H1 (cell line): Measurements from ENCODE around the gene SV2C. TPM values are rescaled to one million over a fixed set of nuclear protein-coding genes. Genes with fewer than 3 reads are reported as not detected.

ENCODE experiments used
- CTCF ChIA-PET: fragments of 300-600 bp; sonication (Branson Sonifier 250); formaldehyde crosslinking; loops from one replicate; lab custom pipeline; 2021; ENCODE audit not compliant: partially characterized antibody; lab: Charles Lee
- POLR2A ChIA-PET: fragments of 300-600 bp; sonication (Branson Sonifier 250); formaldehyde crosslinking; loops from one replicate; lab custom pipeline; 2021; ENCODE audit warnings: inconsistent platforms; ENCODE audit not compliant: partially characterized antibody; lab: Charles Lee
- DNase-seq, 2 experiments: peaks; one replicate each; pipeline versions ENCODE4 v3.0.0 to v3.0.0-alpha.2; 2010 to 2022; ENCODE audit warnings: low spot score in 2 of 2, low read depth in 1 of 2, mixed read lengths in 1 of 2
- FAIRE-seq: peaks from 2 replicates; lab custom pipeline; 2011; peaks lifted over from hg19 to GRCh38; lab: Jason Lieb, UNC
- H2AFZ ChIP-seq: 2 replicates; pipeline ENCODE4 v1.8.1; 2012; ENCODE audit warnings: low read length, inconsistent platforms
- H2AK5ac ChIP-seq: 2 replicates; pipeline ENCODE4 v1.6.1; 2013; ENCODE audit warnings: low read depth, low read length
- H2BK120ac ChIP-seq: replicated peaks from 2 replicates; pipeline ENCODE3; 2013; ENCODE audit warnings: low read depth, low read length, inconsistent platforms
- H2BK12ac ChIP-seq: 2 replicates; pipeline ENCODE4 v1.6.1; 2013; ENCODE audit warnings: low read depth, low read length
- H2BK15ac ChIP-seq: 2 replicates; pipeline ENCODE4 v1.6.1; 2013; ENCODE audit warnings: low read length
- H2BK20ac ChIP-seq: 2 replicates; pipeline ENCODE4 v1.6.1; 2013; ENCODE audit warnings: low read length
- H2BK5ac ChIP-seq: 2 replicates; pipeline ENCODE4 v1.6.1; 2013; ENCODE audit warnings: low read depth, low read length
- H3K14ac ChIP-seq: 2 replicates; pipeline ENCODE4 v1.6.1; 2013; ENCODE audit warnings: inconsistent platforms; ENCODE audit not compliant: insufficient read length
- H3K18ac ChIP-seq: 2 replicates; pipeline ENCODE4 v1.6.1; 2013; ENCODE audit warnings: low read length; ENCODE audit errors: extremely low read depth
- H3K23ac ChIP-seq: 2 replicates; pipeline ENCODE4 v1.6.1; 2013; ENCODE audit warnings: inconsistent platforms; ENCODE audit not compliant: insufficient read length
- H3K23me2 ChIP-seq: 2 replicates; pipeline ENCODE4 v1.6.1; 2013; ENCODE audit warnings: low read depth, low read length
- H3K27ac ChIP-seq: 2 replicates; pipeline ENCODE4 v1.6.1; 2011; ENCODE audit warnings: low read depth, low read length, inconsistent platforms
- H3K27me3 ChIP-seq, 4 experiments: replicated peaks in 1 of 4; 1 replicate in 1 of 4; 2 replicates in 3 of 4; pipeline versions ENCODE4 v1.6.1 to v1.8.1; 2011 to 2013; ENCODE audit warnings: low read length in 3 of 4, mild to moderate bottlenecking in 3 of 4, inconsistent platforms in 2 of 4, mixed read lengths in 2 of 4, moderate library complexity in 1 of 4; ENCODE audit not compliant: control insufficient read depth in 3 of 4, insufficient read depth in 3 of 4; ENCODE audit errors: extremely low read depth in 1 of 4
- H3K36me3 ChIP-seq, 4 experiments: 2 replicates each; pipeline versions ENCODE4 v1.6.1 to v1.8.1; 2011 to 2013; ENCODE audit warnings: mild to moderate bottlenecking in 4 of 4, low read length in 3 of 4, moderate library complexity in 2 of 4, control low read depth in 1 of 4, inconsistent platforms in 1 of 4; ENCODE audit not compliant: insufficient read depth in 4 of 4, control insufficient read depth in 2 of 4
- H3K4ac ChIP-seq: replicated peaks from 2 replicates; pipeline ENCODE3; 2013; ENCODE audit warnings: low read length, low read depth, mixed read lengths, inconsistent platforms; ENCODE audit not compliant: insufficient read length
- H3K4me1 ChIP-seq, 4 experiments: replicated peaks in 1 of 4; 1 replicate in 1 of 4; 2 replicates in 3 of 4; pipeline versions ENCODE4 v1.6.1 to v1.8.1; 2011 to 2013; ENCODE audit warnings: low read length in 3 of 4, inconsistent platforms in 2 of 4, mixed read lengths in 1 of 4; ENCODE audit not compliant: insufficient read depth in 4 of 4, control insufficient read depth in 3 of 4
- H3K4me2 ChIP-seq, 2 experiments: 2 replicates each; pipeline versions ENCODE4 v1.6.1 to v1.8.1; 2011 to 2013; ENCODE audit warnings: low read depth in 2 of 2, low read length in 2 of 2, control low read depth in 1 of 2, inconsistent platforms in 1 of 2, mild to moderate bottlenecking in 1 of 2; ENCODE audit not compliant: insufficient read depth in 1 of 2
- H3K4me3 ChIP-seq, 4 experiments: fragments of 200-600, 300-600 bp in 1 of 4; sonication (generic), shearing (Covaris generic), sonication (Bioruptor Twin) in 1 of 4; 2 replicates each; pipeline versions ENCODE4 v1.5.1 to v1.8.1; 2011 to 2016; ENCODE audit warnings: low read length in 4 of 4, low read depth in 3 of 4, control low read depth in 2 of 4, inconsistent platforms in 2 of 4, mild to moderate bottlenecking in 2 of 4, mixed read lengths in 1 of 4, moderate library complexity in 1 of 4; ENCODE audit not compliant: insufficient read depth in 2 of 4; ENCODE audit errors: extremely low read depth in 1 of 4
- H3K56ac ChIP-seq: replicated peaks from 2 replicates; pipeline ENCODE3; 2013; ENCODE audit warnings: low read depth, mild to moderate bottlenecking, mixed read lengths, low read length, inconsistent platforms; ENCODE audit not compliant: insufficient read length
- H3K79me1 ChIP-seq: 2 replicates; pipeline ENCODE4 v1.6.1; 2013; ENCODE audit warnings: low read depth, low read length, control low read depth
- H3K79me2 ChIP-seq, 2 experiments: 2 replicates each; pipeline versions ENCODE4 v1.6.1 to v1.8.1; 2012 to 2013; ENCODE audit warnings: low read length in 2 of 2, mild to moderate bottlenecking in 2 of 2, inconsistent platforms in 1 of 2; ENCODE audit not compliant: insufficient read depth in 2 of 2, control insufficient read depth in 1 of 2
- H3K9ac ChIP-seq, 4 experiments: replicated peaks in 1 of 4; 1 replicate in 1 of 4; 2 replicates in 3 of 4; pipeline versions ENCODE4 v1.6.1 to v1.8.1; 2011 to 2013; ENCODE audit warnings: low read depth in 3 of 4, low read length in 3 of 4, control low read depth in 2 of 4, mild to moderate bottlenecking in 2 of 4, moderate library complexity in 2 of 4, inconsistent platforms in 1 of 4; ENCODE audit errors: extremely low read depth in 1 of 4
- H3K9me3 ChIP-seq, 2 experiments: 2 replicates each; pipeline versions ENCODE4 v1.6.1 to v1.8.1; 2012 to 2013; ENCODE audit warnings: mild to moderate bottlenecking in 2 of 2, moderate library complexity in 2 of 2, control low read depth in 1 of 2, inconsistent platforms in 1 of 2, low read depth in 1 of 2, low read length in 1 of 2, mixed read lengths in 1 of 2; ENCODE audit not compliant: insufficient read depth in 2 of 2
- H4K20me1 ChIP-seq, 2 experiments: replicated peaks in 1 of 2; 2 replicates each; pipeline versions ENCODE3 to v1.8.1; 2011 to 2013; ENCODE audit warnings: inconsistent platforms in 2 of 2, low read length in 2 of 2, mild to moderate bottlenecking in 1 of 2; ENCODE audit not compliant: insufficient read depth in 2 of 2, control insufficient read depth in 1 of 2
- H4K5ac ChIP-seq: 2 replicates; pipeline ENCODE4 v1.6.1; 2013; ENCODE audit warnings: low read length, low read depth, mixed read lengths, inconsistent platforms; ENCODE audit not compliant: insufficient read length
- H4K8ac ChIP-seq: 2 replicates; pipeline ENCODE4 v1.8.0; 2013; ENCODE audit warnings: mild to moderate bottlenecking, moderate library complexity, low read length, inconsistent platforms; ENCODE audit not compliant: insufficient read depth; ENCODE audit errors: extremely low read depth
- H4K91ac ChIP-seq: replicated peaks from 2 replicates; pipeline ENCODE3; 2013; ENCODE audit warnings: low read length, mixed read lengths, inconsistent platforms; ENCODE audit not compliant: insufficient read length
- BACH1 ChIP-seq: IDR thresholded peaks from 2 replicates; pipeline ENCODE4 v1.6.1; 2012; ENCODE audit warnings: low read length, improper control_type of control experiment
- KDM5A ChIP-seq: fragments of 200-600 bp; IDR thresholded peaks from 2 replicates; pipeline ENCODE4 v1.7.1; 2012; ENCODE audit warnings: mild to moderate bottlenecking, low read length, inconsistent platforms, mixed read lengths
- NRF1 ChIP-seq: IDR thresholded peaks from 2 replicates; pipeline ENCODE4 v1.6.1; 2011; ENCODE audit warnings: mild to moderate bottlenecking, low read depth, low read length, improper control_type of control experiment
- POLR2A ChIP-seq, 2 experiments: IDR thresholded peaks; 1 replicate in 1 of 2; 2 replicates in 1 of 2; pipeline ENCODE4 v1.6.1; 2011; ENCODE audit warnings: low read depth in 2 of 2, low read length in 2 of 2, mild to moderate bottlenecking in 2 of 2; ENCODE audit errors: control extremely low read depth in 1 of 2
- RBBP5 ChIP-seq: IDR thresholded peaks from 2 replicates; pipeline ENCODE4 v1.7.1; 2012; ENCODE audit warnings: low read depth, mild to moderate bottlenecking, inconsistent platforms, low read length, moderate library complexity, borderline replicate concordance
- SAP30 ChIP-seq: fragments of 300-600 bp; sonication (generic); IDR thresholded peaks from 2 replicates; pipeline ENCODE4 v1.7.1; 2012; ENCODE audit warnings: low read length, moderate library complexity, mild to moderate bottlenecking, inconsistent platforms; ENCODE audit not compliant: insufficient read depth, insufficient replicate concordance
- SP2 ChIP-seq: IDR thresholded peaks from 2 replicates; pipeline ENCODE4 v1.6.1; 2012; ENCODE audit warnings: mild to moderate bottlenecking, low read length, inconsistent platforms
- SP4 ChIP-seq: IDR thresholded peaks from 2 replicates; pipeline ENCODE4 v1.6.1; 2012; ENCODE audit warnings: low read length, inconsistent platforms
- TBP ChIP-seq: IDR thresholded peaks from 2 replicates; pipeline ENCODE4 v1.6.1; 2011; ENCODE audit warnings: low read depth, low read length, improper control_type of control experiment
- TEAD4 ChIP-seq: IDR thresholded peaks from 2 replicates; pipeline ENCODE4 v1.6.1; 2012; ENCODE audit warnings: low read depth, low read length, inconsistent platforms, mixed read lengths
- ZNF274 ChIP-seq: IDR thresholded peaks from 2 replicates; pipeline ENCODE4 v1.7.0; 2012; ENCODE audit warnings: low read length, borderline replicate concordance; ENCODE audit errors: extremely low read depth
- WGBS, 2 experiments: shearing (Covaris generic) in 1 of 2; methylation state at CpG; one replicate each; pipeline versions ENCODE4 v1.1.6 to v1.1.7; 2013 to 2015; ENCODE audit warnings: low lambda C conversion rate in 2 of 2, mixed read lengths in 2 of 2, inconsistent platforms in 1 of 2, low coverage in 1 of 2, missing lambda C conversion rate in 1 of 2; ENCODE audit not compliant: insufficient replicate concordance in 2 of 2, insufficient coverage in 1 of 2, insufficient read length in 1 of 2; ENCODE audit errors: extremely low coverage in 1 of 2, missing lambda C conversion rate in 1 of 2; 5-methylcytosine and 5-hydroxymethylcytosine counted together
- polyA plus RNA-seq, 7 experiments: library from polyadenylated mRNA; depleted of rRNA in 3 of 7; stranded (reverse) in 5 of 7; unstranded in 2 of 7; fragments of >200 nt in 5 of 7; fragments of 200-250 nt in 2 of 7; gene quantifications; 1 replicate in 5 of 7; 2 replicates in 1 of 7; 4 replicates in 1 of 7; pipeline versions ENCODE4 v1.2.1 to v1.2.3, GENCODE V29; 2011 to 2013; ENCODE audit warnings: missing spikeins in 2 of 7, mixed read lengths in 2 of 7
- total RNA-seq: library from RNA; stranded (reverse); fragmentation: NEBNext Ultra II Directional; extraction: Animal tissue kit (Norgen Biotek cat#: 25700); gene quantifications from 2 replicates; pipeline ENCODE4 v1.2.1, GENCODE V29; 2021
- TF ChIP-seq, protein P1 (sequence below): IDR thresholded peaks from 2 replicates; pipeline ENCODE4 v1.6.1; 2012; ENCODE audit warnings: low read length, inconsistent platforms

SV2C gene
- total and polyA plus RNA-seq, 2 of the 8 experiments (the other 6 are each of a cell fraction or from before 2014, with no cell fraction given): 0.08 to 0.24 TPM

DNA sequence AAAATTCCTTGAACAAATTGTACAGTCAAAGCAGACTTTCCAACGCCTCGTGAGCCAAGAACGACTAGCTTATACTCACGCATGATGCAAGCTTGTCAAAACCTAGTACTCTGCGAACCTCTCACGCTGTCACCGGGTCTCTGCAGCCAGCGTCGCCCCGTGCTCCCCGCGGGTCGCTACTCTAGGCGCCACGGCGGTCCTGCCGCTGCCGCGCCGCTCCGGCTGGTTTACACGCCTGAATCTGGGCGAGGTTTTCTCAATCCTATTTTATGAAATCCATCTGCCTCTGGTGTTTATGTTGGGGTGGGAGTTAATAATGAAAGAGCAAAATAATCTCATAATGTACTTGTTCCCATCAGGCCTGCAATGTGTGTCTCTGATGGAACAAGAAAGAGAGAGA lies 90.9 kb downstream of the SV2C start:
- no peak overlapping the region for H2BK5ac ChIP-seq
- H3K36me3 ChIP-seq: no peaks in the 10 kb centered on the region
- no peak overlapping the region for H3K18ac ChIP-seq
- no peak overlapping the region for H3K4me3 ChIP-seq
- no peaks in the 10 kb centered on the region for H3K23me2 ChIP-seq
- H2BK120ac ChIP-seq: no peak overlapping the region
- H2AFZ ChIP-seq: no peak overlapping the region
- FAIRE-seq (no peak), DNase-seq (no peak)
- no peak overlapping the region for H3K4ac ChIP-seq
- no peak overlapping the region for H3K14ac ChIP-seq
- no peaks in the 10 kb centered on the region for H3K27me3 ChIP-seq
- H2BK15ac ChIP-seq: no peak overlapping the region
- H3K4me2 ChIP-seq: no peak overlapping the region
- H3K27ac ChIP-seq: no peak overlapping the region
- H3K9me3 ChIP-seq: no peaks in the 10 kb centered on the region
- POLR2A ChIA-PET: no interaction called here
- no peak overlapping the region for H2BK12ac ChIP-seq
- H3K23ac ChIP-seq: no peak overlapping the region
- CTCF ChIA-PET: interaction anchor here (0.6 to 3.6 kb wide), 25 partner anchors 9 to 450 kb away, joined by 3 to 39 read pairs (median 10); no protein-coding TSS in a partner anchor
- no peaks in the 10 kb centered on the region for H3K79me2 ChIP-seq
- H2BK20ac ChIP-seq: no peak overlapping the region
- H3K56ac ChIP-seq: no peak overlapping the region
- H3K9ac ChIP-seq: no peak overlapping the region
- H4K5ac ChIP-seq: no peak overlapping the region
- no peak overlapping the region for H4K91ac ChIP-seq
- H4K8ac ChIP-seq: no peak overlapping the region
- no peak overlapping the region for H2AK5ac ChIP-seq
- no peaks in the 10 kb centered on the region for H3K79me1 ChIP-seq
- no peaks in the 10 kb centered on the region for H4K20me1 ChIP-seq
- no peaks in the 10 kb centered on the region for H3K4me1 ChIP-seq
- WGBS, 2 experiments: 96% methylated on average over 23 of the region's 23 CpGs; no CpG with 5 or more reads in 1 of the 2 experiments
- TF ChIP-seq NRF1 (no peak), RBBP5 (no peak), POLR2A (IDR thresholded peaks at IDR 0.05; ENCODE audit: control extremely low read depth in 1 of 2, low read depth in 2 of 2, low read length in 2 of 2) (no peak), SP2 (no peak), ZNF274 (no peak), SAP30 (no peak), KDM5A (no peak), SP4 (no peak), BACH1 (no peak), TEAD4 (no peak), TBP (no peak)
- TF ChIP-seq, protein P1, sequence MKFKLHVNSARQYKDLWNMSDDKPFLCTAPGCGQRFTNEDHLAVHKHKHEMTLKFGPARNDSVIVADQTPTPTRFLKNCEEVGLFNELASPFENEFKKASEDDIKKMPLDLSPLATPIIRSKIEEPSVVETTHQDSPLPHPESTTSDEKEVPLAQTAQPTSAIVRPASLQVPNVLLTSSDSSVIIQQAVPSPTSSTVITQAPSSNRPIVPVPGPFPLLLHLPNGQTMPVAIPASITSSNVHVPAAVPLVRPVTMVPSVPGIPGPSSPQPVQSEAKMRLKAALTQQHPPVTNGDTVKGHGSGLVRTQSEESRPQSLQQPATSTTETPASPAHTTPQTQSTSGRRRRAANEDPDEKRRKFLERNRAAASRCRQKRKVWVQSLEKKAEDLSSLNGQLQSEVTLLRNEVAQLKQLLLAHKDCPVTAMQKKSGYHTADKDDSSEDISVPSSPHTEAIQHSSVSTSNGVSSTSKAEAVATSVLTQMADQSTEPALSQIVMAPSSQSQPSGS: no peak
